Measurements from ENCODE around the gene GNG7.
"Not testable (repeated sequence)": the region's sequence is repeated elsewhere in the genome, so short reads cannot be mapped to it uniquely, and the experiment has no call there.

GNG7 gene

GRCh38 chr19:2668175-2668763 lies 34.2 kb downstream of the GNG7 start:
- no peak for DNase-seq

- DNase-seq, result not testable (repeated sequence)
These were observed 35.1 kb downstream of the GNG7 start for GRCh38 chr19:2667349-2667748.

DNA sequence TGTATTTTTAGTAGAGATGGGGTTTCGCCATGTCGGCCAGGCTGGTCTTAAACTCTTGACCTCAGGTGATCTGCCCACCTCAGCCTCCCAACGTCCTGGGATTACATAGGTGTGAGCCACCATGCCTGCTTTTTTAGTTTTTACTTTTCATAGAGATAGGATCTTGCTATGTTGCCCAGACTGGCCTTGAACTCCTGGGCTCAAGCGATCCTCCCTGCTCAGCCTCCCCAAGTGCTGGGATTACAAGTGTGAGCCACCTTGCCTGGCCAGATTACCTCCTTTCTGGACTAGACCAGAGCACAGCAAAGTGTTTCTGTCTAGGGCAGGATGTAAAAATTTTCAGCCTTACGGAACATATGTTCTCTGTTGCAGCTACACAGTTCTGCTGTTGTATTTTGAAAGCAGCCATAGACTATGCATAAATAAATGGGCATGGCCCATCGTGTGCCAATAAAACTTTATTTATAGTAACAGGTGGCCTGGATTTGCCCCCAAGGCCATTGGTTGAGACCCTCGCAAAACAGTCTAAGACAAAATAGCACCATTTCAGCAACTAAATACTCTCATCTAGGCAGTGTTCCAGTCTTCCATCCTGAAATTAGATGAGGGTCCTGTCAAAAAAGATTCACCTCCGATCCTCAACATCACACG lies 36.0 kb downstream of the GNG7 start:
- DNase-seq, result no peak

DNA sequence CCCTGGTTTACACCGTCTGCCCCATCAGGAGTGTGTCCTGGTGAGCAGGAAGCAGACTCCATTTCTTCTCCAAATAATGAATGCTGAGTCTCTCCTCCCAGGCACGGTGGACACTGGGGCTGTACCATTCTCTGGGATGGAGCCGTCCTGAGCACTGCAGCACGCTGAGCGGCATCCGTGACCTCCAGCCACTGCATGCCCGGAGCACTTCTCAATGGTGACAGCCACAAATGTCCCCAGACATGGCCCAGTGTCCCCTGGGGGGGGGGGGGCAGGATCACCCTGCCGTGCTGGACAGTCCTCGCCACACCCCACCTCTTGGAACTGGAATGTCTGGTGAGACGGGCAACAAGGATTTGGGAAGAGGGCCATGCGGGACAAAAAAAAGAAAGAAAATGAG lies 37.4 kb downstream of the GNG7 start:
- no peak for DNase-seq

GRCh38 chr19:2663920-2664571 lies 38.4 kb downstream of the GNG7 start:
- no peak for DNase-seq

GRCh38 chr19:2661615-2662014 lies 40.9 kb downstream of the GNG7 start:
- no peak for DNase-seq

DNA sequence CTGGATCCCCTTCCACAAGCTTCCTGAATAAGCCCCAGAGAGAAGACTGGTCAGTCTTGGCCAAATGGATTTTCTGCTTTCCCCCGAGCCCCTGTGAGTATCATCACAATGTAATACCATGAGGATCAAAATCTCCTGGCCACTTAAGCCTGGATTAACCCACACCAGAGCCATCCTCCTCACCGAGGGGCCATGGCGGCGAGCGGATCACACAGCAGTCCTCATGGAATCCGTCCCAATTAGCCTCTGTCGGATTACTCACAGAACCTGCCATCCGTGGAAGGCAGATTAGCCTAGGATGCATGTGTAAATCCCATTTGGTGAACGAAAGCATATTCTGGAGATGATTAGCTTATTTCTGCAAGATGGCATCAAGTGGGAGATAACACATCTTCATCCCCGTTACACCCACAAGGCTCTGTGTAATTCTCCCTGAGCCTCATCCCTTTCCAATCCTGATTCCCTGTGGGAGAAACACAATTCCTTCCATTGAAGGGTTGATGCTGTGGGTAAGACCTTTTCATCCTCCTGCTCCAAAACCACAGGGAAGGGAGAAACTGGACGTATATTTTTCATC lies 42.5 kb downstream of the GNG7 start:
- no peak for DNase-seq

DNA sequence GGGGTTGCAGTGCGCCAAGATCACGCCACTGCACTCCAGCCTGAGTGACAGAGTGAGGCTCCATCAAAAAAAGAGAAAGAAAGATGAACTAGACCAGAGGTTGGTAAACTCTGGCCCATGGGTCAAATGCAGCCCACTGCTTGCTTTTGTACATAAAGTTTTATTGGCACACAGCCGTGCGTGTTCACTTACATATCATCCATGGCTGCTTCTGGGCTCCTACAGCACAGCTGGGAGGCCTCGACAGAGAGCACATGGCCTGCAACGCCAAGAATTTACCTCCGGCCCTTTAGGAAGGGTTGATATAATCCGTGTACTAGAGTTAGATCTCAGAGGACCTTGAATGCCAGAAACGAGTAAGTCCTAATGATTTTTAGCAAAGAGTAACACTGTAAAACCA lies 46.0 kb downstream of the GNG7 start:
- DNase-seq, result no peak

GRCh38 chr19:2653710-2654707 lies 48.5 kb downstream of the GNG7 start:
- DNase-seq, result no peak

DNA sequence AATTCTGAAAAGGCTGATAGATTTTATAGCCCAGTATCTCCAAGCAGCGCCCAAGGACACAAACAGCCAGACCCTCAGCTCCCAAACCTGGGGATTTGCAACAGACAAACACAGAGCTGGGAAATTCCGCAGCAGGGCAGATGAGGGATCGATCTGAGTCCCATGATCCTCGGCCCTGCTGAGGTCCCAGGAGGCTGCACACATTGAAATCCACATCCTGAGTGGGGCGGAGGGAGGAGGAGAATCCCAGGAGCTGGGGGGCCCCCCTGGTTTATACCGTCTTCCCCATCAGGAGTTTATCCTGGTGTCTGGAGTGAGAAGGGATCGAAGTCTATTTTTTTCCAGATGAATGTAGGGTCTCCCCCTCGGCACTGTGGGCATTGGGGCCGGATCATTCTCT lies 49.3 kb downstream of the GNG7 start:
- DNase-seq, result no peak

DNA sequence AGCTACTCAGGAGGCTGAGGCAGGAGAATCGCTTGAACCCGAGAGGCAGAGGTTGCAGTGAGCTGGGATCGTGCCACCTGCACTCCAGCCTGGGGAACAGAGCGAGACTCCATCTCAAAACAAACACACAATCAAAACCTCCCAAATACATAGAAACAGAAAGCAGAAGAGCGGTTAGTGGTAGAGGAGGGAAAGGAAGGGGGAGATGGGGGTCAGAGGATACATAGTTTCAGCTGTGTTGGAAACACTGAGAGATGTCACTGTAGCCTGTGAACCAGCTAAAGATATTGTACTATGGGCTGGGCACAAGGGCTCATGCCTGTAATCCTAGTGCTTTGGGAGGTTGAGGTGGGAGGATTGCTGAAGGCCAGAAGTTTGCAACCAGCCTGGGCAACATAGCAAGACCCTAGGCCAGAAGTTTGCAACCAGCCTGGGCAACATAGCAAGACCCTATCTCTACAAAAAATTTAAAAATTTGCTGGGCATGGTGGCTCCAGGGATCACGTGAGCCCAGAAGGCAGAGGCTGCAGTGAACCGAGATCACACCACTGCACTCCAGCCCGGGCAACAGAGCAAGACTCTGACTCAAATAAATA lies 49.9 kb downstream of the GNG7 start:
- no peak for DNase-seq

DNA sequence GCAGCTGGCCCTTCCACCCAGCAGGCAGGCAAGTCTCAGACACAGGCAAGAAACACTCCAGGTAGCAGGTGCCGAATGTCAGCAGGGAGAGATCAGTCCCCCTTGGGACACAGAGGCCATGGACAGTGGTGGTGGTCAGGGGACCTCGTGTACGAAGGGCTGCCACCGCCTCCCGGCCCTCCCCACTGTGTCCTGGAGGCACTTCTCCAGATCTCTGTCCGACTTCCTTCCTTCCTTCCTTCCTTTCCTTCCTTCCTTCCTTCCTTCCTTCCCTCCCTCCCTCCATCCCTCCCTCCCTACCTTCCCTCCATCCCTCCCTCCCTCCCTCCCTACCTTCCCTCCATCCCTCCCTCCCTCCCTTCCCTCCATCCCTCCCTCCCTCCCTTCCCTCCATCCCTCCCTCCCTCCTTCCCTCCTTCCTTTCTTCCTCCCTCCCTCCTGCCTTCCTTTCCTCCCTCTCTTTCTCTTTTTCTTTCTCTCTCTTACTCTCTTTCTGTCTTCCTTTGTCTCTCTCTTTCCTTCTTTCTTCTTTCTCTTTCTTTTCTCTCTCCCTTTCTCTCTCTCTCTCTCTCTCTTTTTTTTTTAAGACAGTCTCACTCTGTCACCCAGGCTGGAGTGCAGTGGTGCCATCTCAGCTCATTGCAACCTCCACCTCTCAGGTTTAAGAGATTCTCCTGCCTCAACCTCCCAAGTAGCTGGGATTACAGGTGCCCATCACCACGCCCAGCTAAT lies 51.3 kb downstream of the GNG7 start:
- DNase-seq, result not testable (repeated sequence)

GRCh38 chr19:2650515-2650914 lies 52.0 kb downstream of the GNG7 start:
- DNase-seq, result no peak

DNA sequence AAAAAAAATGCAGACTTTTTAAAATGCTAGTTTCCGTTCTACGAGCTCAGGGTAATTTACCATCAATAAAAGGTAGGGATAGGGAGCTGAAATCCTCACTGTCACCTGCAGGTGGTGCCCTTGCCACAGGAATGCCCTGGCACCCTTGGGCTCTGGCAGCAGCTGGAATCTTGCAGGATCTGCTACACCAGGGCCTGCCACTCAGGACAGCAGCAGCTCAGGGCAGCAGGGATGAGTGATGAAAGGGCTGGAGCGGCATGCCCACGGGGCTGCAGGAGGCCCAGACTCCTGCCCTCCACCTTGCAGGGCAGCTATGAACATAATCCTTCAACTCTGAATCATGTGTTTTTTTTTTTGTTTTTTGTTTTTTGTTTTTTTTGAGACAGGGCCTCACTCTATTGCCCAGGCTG lies 54.0 kb downstream of the GNG7 start:
- peak; percentile 57 for DNase-seq

DNA sequence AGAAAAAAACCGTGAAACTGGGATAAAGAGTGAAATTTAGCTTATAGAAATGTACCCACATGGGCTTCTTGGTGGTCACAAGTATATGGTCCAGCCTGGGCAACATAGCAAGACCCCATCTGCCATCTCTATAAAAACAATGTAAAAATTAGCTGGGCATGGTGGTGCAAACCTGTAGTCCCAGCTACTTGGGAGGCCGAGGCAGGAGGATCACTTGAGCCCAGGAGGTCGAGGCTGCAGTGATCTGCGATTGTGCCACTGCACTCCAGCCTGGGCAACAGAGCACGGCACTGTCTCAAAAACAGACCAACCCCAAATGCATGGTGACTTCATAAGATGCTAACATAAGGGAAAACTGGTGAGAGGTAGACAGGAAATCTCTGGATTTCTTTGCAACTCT lies 54.4 kb downstream of the GNG7 start:
- DNase-seq, result no peak

DNA sequence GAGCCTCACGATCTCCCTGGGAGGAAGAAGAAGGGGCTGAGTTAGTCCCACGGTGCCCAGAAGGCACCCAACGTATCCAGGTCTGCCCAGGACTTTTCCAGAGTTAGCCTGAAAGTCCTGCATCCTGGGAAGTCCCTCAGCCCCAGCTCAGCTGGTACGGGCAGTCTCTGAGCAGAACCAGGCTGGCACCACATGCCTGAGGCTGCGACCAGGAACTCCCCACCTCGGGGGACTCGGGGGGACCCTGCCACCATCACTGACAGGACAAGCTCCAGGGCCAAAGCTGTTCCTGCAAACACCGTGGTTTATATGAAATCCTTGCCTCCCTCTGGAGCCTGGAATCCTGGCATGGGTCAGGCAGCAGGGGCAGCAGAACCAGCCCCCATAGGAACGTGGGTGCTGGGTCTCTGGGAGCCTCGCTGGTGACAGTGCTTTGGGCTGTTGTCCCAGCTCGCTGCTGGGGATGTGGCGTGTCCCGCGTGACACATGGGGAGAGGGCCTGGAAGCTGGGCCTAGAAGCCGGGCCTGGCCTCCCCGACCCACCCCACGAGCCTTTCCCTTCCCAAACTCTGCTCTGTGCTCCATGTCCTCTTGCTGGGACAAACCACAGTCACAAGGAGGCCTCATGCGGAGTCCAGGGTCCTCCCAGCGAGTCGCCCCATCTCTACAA lies 55.5 kb downstream of the GNG7 start:
- DNase-seq, result no peak

DNA sequence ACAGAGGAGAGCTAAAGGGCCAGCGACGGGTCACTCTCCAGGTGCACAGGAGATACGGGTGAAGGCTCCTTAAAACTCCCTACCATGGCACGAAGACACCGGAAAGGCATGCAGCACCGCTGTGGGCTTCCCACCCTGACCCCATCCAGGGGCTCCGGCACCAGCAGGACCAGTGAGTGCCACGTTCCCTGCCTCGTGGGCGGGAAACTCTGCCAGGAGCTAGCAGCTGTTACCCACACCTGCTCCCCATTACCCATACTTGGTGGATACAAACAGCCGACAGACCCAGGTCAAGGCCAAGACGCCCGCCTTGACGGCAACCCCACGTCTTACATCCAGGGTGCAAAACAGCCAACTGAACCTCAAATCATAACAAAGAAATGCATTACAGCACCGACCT lies 56.7 kb downstream of the GNG7 start:
- no peak for DNase-seq

DNA sequence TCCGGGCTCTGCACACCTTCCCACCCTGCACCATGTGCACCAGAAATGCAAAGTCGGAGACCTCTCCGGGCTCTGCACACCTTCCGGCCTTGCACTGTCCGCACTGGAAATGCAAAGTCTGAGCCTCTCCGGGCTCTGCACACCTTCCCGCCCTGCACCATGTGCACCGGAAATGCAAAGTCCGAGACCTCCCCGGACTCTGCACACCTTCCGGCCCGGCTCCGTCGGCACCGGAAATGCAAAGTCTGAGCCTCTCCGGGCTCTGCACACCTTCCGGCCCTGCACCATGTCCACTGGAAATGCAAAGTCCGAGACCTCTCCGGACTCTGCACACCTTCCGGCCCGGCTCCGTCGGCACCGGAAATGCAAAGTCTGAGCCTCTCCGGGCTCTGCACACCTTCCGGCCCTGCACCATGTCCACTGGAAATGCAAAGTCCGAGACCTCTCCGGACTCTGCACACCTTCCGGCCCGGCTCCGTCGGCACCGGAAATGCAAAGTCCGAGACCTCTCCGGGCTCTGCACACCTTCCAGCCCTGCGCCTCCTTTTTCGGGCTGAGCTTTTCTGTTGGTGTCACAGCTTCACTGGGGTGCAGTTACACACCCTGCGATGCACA lies 59.3 kb downstream of the GNG7 start:
- not testable (repeated sequence) for DNase-seq

- DNase-seq, result no peak
These were observed 61.2 kb downstream of the GNG7 start for GRCh38 chr19:2641332-2641698.

DNA sequence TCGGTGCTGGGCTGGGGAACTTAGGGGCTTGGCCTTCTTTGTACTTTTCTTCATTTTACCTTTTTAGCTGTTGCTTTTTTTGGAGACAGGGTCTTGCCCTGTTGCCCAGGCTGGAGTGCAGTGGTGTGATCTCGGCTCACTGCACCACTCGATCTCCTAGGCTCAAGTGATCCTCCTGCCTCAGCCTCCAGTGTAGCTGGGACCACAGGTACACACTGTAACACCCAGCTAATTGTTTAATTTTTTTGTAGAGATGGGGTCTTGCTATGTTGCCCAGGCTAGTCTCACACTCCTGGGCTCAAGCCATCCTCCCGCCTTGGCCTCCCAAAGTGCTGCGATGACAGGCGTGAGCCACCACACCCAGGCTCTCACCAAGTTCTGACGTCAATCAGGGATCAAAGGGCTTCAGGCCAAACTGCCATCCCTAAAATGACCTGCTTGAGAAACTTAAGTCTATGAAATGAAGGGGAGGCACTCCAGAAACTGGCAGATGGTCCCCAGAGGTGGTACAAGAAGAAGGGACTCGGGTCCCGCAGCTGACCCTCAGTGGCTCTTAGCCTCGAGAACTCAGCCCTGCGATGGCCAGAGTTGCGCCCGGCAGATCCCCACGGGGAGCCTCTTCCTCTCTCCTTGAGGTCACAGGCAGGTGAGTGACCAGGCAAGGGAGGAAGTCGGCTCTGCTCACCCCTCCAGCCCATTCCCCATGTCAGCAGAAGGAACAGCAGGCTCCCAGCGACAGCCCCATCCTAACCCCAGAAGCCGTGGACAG lies 61.7 kb downstream of the GNG7 start:
- DNase-seq, result no peak

Data from DMS79 (cell line).